Neutrophil (primary cell): ENCODE results near the gene RIMOC1.

ENCODE experiments used
- H3K27ac ChIP-seq: fragments of 200-600 bp; sonication (generic); 2 replicates; pipeline ENCODE4 v1.5.1; 2016; ENCODE audit warnings: mild to moderate bottlenecking, moderate library complexity
- H3K27me3 ChIP-seq: fragments of 200-600 bp; sonication (generic); 2 replicates; pipeline ENCODE4 v1.6.0; 2016; ENCODE audit warnings: mild to moderate bottlenecking
- H3K36me3 ChIP-seq: fragments of 200-600 bp; sonication (generic); 2 replicates; pipeline ENCODE4 v1.5.1; 2017
- H3K4me1 ChIP-seq, 2 experiments: fragments of 200-600 bp in 1 of 2; sonication (generic) in 1 of 2; 1 replicate in 1 of 2; 2 replicates in 1 of 2; pipeline versions ENCODE4 v1.5.1 to v1.6.1; 2013 to 2016; ENCODE audit warnings: low read depth in 1 of 2, low read length in 1 of 2, mild to moderate bottlenecking in 1 of 2, moderate library complexity in 1 of 2; ENCODE audit not compliant: control insufficient read depth in 1 of 2, insufficient read depth in 1 of 2
- H3K4me3 ChIP-seq, 2 experiments: fragments of 200-600 bp in 1 of 2; sonication (generic) in 1 of 2; 1 replicate in 1 of 2; 2 replicates in 1 of 2; pipeline ENCODE4 v1.5.1; 2013 to 2016; ENCODE audit warnings: low read depth in 1 of 2, low read length in 1 of 2, mild to moderate bottlenecking in 1 of 2, moderate library complexity in 1 of 2
- H3K9me3 ChIP-seq: fragments of 200-600 bp; sonication (generic); 2 replicates; pipeline ENCODE4 v1.5.1; 2016
- CTCF ChIP-seq: fragments of 200-600 bp; sonication (generic); IDR thresholded peaks from 2 replicates; pipeline ENCODE4 v1.5.1; 2016; ENCODE audit warnings: antibody characterized with exemption

The RIMOC1 gene

GRCh38 chr5:41869151-41869723, 34.9 kb upstream of the RIMOC1 start:
- Histone ChIP-seq H3K9me3 (no peaks in the 10 kb centered on the region), H3K36me3 (no peaks in the 10 kb centered on the region), H3K27ac (no peak overlapping the region), H3K4me3 (peak overlapping the region; percentile 58 to 64), H3K4me1 (peaks cover 20 to 21% of the 10 kb centered on the region in 2 experiments), H3K27me3 (peaks cover 28% of the 10 kb centered on the region)
- no peak for TF ChIP-seq CTCF

GRCh38 chr5:41869724-41870626, 34.2 kb upstream of the RIMOC1 start, which contains the start of gene OXCT1:
Gene OXCT1, minus strand, starts transcription at chr5:41870425. Its CDS starts 67 bp downstream, at chr5:41870358.
- Histone ChIP-seq H3K27me3 (peaks cover 28% of the 10 kb centered on the region), H3K27ac (peak within 1 kb of the TSS; percentile 53), H3K4me3 (peak within 1 kb of the TSS; percentile 58 to 64), H3K9me3 (no peaks in the 10 kb centered on the region), H3K36me3 (no peaks in the 10 kb centered on the region), H3K4me1 (peaks cover 20 to 21% of the 10 kb centered on the region in 2 experiments)
- TF ChIP-seq CTCF, result no peak

- no peak for TF ChIP-seq CTCF
- Histone ChIP-seq H3K4me1 (peaks cover 20 to 21% of the 10 kb centered on the region in 2 experiments), H3K4me3 (peak overlapping the region; percentile 58 to 64), H3K27ac (peak overlapping the region; percentile 53), H3K27me3 (peaks cover 28% of the 10 kb centered on the region), H3K36me3 (no peaks in the 10 kb centered on the region), H3K9me3 (no peaks in the 10 kb centered on the region)
Observed at GRCh38 chr5:41870627-41871048, 33.5 kb upstream of the RIMOC1 start.

- no peak overlapping the region for H3K27ac ChIP-seq
- H3K9me3 ChIP-seq, result no peaks in the 10 kb centered on the region
- peaks cover 20 to 21% of the 10 kb centered on the region in 2 experiments for H3K4me1 ChIP-seq
- peaks cover 33% of the 10 kb centered on the region for H3K27me3 ChIP-seq
- TF ChIP-seq CTCF, result no peak
- no peaks in the 10 kb centered on the region for H3K36me3 ChIP-seq
- no peak overlapping the region for H3K4me3 ChIP-seq
Observed at GRCh38 chr5:41871852-41872251, 32.3 kb upstream of the RIMOC1 start.

GRCh38 chr5:41874512-41875060, 29.6 kb upstream of the RIMOC1 start:
- peaks cover 12 to 13% of the 10 kb centered on the region in 2 experiments for H3K4me1 ChIP-seq
- no peak overlapping the region for H3K27ac ChIP-seq
- no peak overlapping the region for H3K4me3 ChIP-seq
- peaks cover 43% of the 10 kb centered on the region for H3K27me3 ChIP-seq
- no peak for TF ChIP-seq CTCF
- H3K9me3 ChIP-seq, result no peaks in the 10 kb centered on the region
- H3K36me3 ChIP-seq, result no peaks in the 10 kb centered on the region
